Midbrain (tissue), 1 donor: Measurements from ENCODE around the gene SETD1A.

Experiments
- DNase-seq: peaks from one replicate; lab custom pipeline; 2025; lab: John Stamatoyannopoulos, UW

SETD1A gene

DNA sequence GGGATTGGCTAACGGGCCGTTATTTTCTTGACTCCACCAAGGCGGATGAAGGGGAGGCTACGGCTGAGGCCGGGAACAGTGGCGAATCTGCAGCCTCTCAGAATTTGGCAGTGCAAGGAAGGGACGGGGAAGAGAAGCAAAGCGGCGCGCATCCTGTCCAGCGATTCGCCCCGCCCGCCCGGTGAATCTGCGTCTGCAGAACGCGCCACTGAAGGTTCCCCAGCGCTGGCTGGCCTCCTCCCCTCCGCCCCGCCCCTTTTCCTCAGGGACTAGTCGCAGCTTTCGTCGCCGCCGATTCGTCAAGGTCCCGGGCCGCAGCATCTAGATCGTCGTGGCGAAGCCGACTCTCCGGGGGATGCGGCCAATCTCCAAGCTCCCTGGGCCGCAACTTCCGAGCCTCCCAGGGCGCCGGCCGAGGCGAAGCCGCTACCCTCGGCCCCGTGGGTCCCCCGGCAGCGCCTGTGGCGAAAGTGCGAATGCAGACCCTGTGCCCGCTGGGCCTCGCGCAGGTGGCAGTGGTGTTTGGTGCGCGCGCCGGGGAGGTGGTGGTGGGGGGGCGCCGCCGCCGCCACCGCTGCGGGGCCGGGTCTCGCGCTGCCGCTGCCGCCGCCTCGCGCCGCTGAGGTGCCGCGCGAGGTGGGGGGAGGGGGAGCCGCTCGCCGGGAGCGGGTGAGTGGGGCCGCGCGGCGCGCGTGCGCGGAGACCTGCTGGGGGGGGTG lies at the start of gene SETD1A:
SETD1A (plus strand) TSS at position 299 of the 719 bp plus-strand sequence. CDS start 978 bp downstream, outside the sequence.
- peak; percentile 92 for DNase-seq

DNA sequence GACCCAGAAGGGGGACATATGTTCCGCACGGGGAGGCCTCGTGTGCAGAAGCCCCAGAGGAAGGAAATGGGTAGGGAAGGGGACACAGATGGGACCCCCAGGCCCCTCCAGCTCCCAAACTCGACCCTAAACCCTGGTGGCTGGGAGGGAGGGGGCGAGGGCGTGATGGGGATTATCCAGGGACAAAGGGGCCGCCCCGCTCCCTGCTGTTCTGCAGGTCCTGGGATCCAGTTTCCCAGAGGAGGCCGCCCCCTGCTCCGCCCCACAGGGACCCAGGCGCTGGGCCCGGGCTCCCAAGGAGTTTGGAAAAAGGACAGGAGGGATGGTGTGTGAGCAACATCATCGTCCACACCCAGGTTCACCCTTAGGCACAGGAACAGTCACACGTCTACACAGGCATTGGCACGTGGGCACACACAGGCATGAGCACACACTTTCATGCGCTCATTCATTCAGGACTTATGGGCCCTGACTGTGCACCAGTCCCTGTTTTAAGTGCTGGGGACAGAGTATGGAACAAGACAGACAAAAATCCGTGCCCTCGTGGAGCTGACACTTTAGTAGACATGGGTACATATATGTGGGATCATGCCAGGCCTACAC lies 47.0 kb upstream of the SETD1A start:
- DNase-seq, result no peak

DNA sequence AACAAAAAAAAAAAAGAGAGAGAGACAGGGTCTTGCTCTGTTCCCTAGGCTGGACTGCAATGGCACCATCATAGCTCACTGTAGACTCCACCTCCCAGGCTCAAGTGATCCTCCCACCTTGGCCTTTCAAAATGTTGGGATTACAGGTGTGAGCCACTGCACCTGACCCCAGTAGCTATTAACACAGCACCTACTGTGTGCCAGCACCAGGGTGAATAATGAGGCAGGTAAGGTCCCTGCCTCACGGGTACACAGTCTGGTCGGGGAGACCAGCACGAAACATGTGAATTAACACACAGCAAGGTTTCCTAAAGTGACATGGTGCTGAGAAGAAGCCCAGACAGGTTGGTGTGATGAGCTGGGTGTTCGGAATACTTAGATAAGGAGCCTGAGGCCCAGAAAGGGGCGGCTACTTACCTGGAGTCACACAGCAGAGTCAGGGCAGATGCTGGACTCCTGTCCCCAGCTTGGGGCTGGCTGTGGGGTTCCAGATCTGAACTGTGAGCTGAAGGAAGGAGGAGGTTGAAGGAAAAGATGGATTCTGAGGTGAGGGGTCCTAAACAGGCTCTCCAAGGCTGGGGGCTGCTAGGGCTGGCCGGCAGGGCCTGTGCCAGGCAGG lies 44.7 kb upstream of the SETD1A start:
- DNase-seq, result no peak

DNA sequence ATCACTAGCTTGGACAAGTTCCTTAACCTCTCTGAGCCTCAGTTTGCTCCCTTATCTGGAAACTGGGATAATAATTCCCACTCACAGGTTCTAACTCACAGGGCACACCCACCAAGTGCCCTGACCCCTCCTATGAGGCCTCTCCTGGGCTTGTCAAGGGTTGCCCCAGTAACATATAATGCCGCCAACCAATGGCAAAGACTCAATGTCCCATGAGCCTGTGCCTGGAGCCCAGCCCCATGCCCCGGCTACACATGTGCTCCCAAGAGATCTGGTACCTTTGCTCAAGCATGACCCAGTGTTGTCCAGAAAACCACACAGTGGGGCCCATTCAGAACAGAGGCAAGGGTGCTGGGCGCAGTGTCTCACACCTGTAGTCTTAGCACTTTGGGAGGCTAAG lies 42.7 kb upstream of the SETD1A start:
- DNase-seq, result no peak

DNA sequence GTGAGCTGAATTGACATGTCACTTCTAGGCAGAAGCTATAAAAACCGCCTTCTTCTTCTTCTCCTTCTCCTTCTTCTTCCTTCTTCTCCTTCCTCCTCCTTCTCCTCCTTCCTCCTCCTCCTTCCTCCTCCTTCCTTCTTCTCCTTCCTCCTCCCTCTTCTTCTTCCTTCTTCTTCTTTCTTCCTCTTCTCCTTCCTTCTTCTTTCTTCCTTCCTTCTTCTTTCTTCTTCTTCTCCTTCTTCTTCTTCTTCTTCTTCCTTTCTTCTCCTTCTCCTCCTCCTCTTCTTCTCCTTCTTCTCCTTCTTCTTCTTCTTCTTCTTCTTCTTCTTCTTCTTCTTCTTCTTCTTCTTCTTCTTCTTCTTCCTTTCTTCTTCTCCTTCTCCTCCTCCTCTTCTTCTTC lies 38.9 kb upstream of the SETD1A start:
- no peak for DNase-seq

DNA sequence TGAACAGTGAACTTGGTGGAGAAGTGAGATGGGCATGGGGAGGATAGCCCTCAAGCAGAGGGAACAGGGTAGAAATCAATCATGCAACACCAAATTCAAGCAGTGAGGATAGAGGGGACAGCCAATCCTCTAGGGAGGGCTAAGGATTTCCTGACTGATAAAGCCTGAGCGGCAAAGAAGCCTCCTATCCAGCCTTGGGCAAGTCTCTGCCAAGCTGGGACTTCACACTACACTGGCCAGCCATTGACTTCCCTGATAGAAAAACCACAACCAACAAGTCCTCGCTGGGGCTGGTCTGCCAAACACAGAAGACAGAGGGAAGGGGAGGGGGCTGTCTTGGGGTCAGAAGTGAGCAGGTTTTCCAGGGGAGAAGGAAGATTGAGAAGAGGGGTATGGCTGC lies 36.7 kb upstream of the SETD1A start:
- DNase-seq, result no peak

- no peak for DNase-seq
Observed at GRCh38 chr16:30921459-30921747, 36.2 kb upstream of the SETD1A start.

DNA sequence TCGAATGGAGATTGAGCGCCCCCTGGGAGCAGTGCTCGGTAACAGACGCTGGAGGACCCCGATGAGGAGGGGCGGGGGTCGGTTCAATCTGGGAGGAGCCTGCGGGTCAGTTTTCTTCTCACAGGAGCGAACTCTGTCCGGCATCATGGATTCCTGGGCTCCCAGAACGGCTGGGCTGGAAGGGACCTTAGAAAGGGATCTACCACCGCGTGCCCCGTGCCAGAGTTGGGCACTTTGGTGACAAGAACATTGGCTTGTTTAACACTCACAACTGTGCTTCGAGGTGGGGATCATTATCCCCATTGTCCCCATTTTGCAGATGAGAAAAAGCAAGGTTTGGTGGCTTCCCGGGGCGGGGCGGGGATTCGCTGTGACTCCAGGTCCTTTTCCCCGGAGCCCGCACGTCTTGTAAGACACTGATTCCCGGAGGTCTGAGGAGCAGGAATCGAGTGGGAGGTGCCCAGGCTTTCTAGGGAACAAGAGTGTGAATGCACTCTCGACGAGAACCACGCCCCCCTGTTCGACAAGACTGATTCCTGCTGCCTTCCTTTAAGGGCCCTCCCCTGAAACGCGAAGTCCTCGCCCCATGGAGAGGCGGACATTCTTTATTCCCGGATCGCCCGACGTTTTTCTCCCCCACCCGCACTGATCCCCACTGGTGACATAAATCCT lies 35.7 kb upstream of the SETD1A start:
- peak; percentile 85 for DNase-seq

DNA sequence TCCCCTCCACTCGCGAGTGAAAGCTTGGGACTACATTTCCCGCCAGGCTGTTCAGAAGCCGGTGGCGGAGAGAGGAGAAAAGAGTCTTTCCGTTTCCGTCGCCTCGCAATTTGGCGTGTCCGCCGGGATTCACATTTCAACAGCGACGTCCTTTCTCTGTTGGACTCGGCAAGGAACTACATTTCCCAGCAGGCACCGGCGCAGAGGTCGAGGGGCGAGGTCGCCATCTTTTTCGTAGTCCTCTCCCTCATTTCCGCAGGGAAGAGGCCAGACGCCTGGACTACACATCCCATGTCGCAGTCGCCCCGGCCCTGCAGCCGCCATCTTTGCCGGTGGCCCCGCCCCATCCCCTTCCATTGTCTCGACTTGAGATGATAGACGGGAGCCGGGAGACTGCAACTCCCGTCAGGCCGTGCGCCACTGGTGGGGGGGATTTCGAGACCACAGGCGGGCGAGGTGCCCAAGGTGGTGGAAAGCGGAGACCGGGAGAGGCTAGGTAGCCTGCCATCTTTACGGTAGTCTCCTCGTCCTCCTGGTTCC lies 35.1 kb upstream of the SETD1A start:
- peak; percentile 100 for DNase-seq

- DNase-seq, result peak; percentile 100
Observed at GRCh38 chr16:30922960-30923535, 34.5 kb upstream of the SETD1A start.

GRCh38 chr16:30923554-30924075 lies 33.9 kb upstream of the SETD1A start, which contains the start of gene FBXL19:
TSS of gene FBXL19 (plus strand) at chr16:30923572. CDS start at chr16:30925755, 2,183 bp downstream.
- DNase-seq, result no peak

DNA sequence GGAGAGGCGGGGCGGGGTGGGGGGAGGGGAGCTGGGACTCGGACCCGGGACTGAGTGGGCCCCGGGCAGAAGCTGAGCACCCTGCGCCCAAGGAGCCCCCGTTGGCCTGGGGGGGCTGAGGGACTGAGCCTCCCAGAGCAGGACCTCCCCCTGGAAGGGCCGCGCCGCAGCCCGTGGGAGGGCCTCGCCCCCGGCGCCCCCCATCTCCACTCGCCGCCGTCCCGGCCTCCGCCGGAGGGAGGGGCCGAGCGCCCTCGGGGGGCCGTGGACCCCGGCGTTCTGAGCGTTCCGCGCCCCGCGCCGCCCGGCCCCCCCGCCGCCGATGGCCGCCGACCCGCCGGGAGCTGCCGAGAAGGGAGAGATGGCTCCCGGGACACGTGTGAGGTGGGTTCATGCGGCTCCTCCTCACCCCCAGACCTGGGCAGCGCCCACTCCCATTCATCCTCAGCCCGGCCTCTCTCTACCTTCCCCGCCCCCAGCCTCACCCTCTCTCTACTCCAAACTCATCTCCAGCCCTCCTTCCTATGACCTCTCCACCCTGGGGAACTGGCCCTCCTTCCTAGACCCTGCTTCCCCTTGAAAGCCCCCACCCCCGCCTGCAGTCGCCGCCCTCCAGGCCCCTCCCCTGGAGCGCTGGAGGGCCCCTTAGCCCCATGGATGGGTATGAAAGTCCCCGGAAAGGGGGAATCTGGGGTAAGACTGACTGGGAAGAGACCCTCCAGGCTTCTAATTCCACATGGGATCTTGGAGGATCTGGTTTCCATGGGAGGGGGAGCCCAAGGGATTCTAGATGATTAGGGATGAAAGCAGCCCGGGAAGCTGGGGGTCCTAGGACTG lies 33.3 kb upstream of the SETD1A start:
- no peak for DNase-seq

- DNase-seq, result no peak
Observed at GRCh38 chr16:30924913-30925631, 32.5 kb upstream of the SETD1A start.

GRCh38 chr16:30925632-30925987 lies 31.9 kb upstream of the SETD1A start:
- no peak for DNase-seq

DNA sequence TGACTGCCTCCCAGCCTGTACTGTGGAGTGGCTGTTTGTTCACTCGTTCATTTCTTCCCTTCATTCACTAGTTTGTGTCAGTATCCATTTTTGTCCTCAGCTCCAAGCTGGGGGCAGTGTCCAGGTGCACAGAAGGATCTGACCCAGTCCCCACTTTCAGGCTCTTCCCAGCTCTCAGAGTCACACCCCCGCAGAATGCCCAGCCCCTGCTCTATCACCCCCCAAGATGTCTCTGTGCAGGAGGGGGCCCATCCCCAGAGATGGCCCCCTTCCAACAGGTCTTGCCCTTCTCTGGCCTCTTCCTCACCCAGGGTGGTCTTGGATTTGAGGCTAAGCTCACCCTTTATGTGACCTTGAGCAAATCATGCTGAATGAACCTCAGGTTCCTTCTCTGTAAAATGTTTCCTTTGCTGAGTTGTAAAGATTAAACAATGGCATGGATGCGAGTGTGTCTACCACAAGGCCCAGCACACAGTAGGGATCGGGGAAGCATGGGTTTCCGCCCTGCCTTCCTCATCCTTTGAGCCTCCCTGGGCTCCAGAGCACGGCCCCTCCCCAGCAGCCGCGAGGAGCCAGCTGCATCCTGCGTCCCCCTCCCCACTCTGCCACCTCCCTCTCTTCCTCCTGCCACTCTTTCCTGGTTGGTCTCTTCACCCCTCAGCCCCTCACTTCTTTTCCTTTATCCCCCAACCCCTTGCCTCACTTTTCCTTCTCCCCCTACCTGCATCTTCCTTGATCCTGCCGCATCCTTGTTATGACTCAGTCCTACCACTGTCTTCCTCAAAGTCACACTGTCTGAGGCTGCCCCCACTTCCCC lies 31.4 kb upstream of the SETD1A start:
- no peak for DNase-seq

DNA sequence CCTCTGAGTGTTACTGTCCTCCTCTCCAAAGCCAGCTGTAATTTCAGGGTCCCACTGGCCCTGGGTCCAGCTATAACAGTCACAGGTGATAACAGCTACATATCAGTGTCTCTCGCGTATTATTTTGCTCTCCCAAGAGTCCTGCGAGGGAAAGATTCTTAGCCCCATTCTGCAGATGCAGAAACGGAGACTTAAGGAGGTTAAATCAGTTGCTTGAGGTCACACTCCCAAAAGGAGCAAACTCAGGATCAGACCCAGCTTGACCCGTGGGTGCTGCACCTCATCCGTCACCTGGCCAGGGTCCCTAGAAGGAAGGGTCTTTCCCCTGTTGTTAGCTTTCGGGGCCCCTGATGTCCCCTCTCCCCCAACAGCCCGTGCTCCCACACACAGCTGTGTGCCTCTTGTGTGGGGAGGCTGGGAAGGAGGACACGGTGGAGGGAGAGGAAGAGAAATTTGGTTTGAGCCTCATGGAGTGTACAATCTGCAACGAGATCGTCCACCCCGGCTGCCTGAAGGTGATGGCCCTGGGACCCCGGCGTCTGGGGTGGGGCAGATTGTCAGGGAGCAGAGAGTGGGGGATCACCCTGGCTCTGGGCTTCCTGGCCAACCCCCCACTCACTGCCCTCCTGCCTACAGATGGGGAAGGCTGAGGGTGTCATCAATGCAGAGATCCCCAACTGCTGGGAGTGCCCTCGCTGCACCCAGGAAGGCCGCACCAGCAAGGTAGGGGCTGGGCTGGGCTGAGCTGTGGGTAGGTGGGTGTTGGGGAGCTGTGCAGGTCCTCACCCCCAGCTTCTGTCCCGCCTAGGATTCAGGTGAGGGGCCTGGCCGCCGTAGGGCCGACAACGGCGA lies 30.4 kb upstream of the SETD1A start:
- DNase-seq, result no peak

DNA sequence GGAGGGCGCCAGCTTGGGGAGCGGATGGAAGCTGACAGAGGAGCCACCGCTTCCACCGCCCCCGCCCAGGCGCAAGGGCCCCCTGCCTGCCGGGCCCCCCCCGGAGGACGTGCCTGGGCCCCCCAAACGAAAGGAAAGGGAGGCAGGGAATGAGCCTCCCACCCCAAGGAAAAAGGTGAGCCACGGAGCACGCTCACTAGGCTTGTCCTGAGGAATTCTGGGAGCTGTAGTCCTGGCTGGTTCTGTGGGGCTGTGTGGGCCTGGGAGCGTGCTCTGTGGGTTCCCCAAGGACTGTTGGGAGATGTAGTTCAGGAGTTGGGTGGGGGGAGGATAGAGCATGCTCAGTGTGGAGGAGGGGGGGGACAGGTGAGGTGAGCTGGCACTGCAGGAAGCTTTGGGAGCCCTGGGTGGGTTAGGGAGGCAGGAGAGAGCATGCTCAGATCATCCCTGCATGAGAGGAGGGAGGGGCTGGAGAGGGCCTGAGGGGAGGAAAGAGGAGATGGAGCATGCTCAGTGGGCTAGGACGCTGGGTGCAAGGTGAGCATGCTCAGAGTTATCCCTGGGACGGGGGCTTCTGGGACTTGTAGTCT lies 29.7 kb upstream of the SETD1A start:
- DNase-seq, result peak; percentile 79

- DNase-seq, result no peak
Observed at GRCh38 chr16:30928390-30928789, 29.2 kb upstream of the SETD1A start.
